ENCODE measurements around the gene TP53BP1. TPM values are rescaled to one million over a fixed set of nuclear protein-coding genes. Genes with fewer than 3 reads are reported as not detected.

Gene TP53BP1
- total and polyA plus RNA-seq, 2 experiments from 2014 or later, result 20.1 to 46.4 TPM

DNA sequence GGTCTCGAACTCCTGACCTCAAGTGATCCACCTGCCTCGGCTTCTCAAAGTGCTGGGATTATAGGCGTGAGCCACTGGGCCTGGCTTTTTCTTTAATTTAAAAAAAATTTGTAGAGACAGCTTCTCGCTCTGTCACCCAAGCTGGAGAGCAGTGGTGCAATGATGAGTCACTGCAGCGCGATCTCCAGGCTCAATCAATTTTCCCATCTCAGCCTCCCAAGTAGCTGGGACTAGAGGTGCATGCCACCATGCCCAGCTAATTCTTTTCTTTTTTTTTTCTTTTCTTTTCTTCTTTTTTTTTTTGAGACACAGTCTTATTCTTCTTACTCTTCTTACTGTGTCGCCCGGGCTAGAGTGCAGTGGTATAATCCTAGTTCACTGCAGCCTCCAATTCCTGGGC is 102.2 kb downstream of the TP53BP1 start:
- Histone ChIP-seq H3K9me3 (ENCODE audit: low read depth) (no peaks in the 10 kb centered on the region), H4K20me1 (ENCODE audit: insufficient read depth) (no peaks in the 10 kb centered on the region), H3K36me3 (ENCODE audit: low read depth) (0 out of 2 replicates have a peak, but pooled peaks cover 5% of the 10 kb centered on the region), H3K4me1 (ENCODE audit: insufficient read depth) (no peaks in the 10 kb centered on the region), H3K4me2 (ENCODE audit: unreplicated experiment) (no peak overlapping the region), H3K9ac (no peak overlapping the region), H3K27me3 (replicated peaks; ENCODE audit: insufficient read depth) (no peaks in the 10 kb centered on the region), H3K9me2 (ENCODE audit: insufficient read depth) (no peaks in the 10 kb centered on the region), H3F3A (ENCODE audit: insufficient read depth) (no peaks in the 10 kb centered on the region), H3K79me2 (ENCODE audit: insufficient read depth) (no peaks in the 10 kb centered on the region), H2AFZ (no peak overlapping the region), H3K27ac (no peak overlapping the region), H3K4me3 (no peak overlapping the region)
- in situ Hi-C loops (cut with MboI), result no loop called here
- no peak for TF ChIP-seq EZH2 (IDR thresholded peaks at IDR 0.05; ENCODE audit: insufficient read depth, poor library complexity, severe bottlenecking)
- TF ChIP-seq EZH2phosphoT487 (IDR thresholded peaks at IDR 0.05; ENCODE audit: insufficient read depth, low read depth), result no peak
- DNase-seq, result peak; percentile 28
- WGBS, 2 experiments (ENCODE audit: low coverage in 1 of 2, low lambda C conversion rate in 2 of 2, missing lambda C conversion rate in 2 of 2), result 90 to 96% methylated on average over 8 of the region's 8 CpGs

DNA sequence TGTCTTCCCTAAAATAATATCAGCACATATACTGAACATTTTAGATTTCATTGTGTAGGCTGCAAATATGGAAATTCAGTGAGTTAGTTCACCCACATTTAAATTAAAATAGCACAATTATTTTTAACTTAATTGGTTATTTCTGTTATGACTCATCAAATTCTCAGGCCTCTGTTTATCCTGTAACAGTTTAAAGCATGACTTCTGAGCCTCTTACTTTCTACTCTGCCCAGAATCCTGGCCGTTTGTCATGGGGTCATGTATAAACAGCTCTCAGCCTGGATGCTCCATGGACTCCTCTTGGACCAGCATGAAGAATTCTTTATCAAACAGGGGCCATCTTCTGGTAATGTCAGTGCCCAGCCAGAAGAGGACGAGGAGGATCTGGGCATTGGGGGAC is 109.9 kb downstream of the TP53BP1 start:
- no peak overlapping the region for H3K9ac ChIP-seq
- no peak overlapping the region for H3K27ac ChIP-seq
- H4K20me1 ChIP-seq (ENCODE audit: insufficient read depth), result no peaks in the 10 kb centered on the region
- in situ Hi-C loops (cut with MboI), result no loop called here
- TF ChIP-seq EZH2phosphoT487 (IDR thresholded peaks at IDR 0.05; ENCODE audit: insufficient read depth, low read depth) (no peak), EZH2 (IDR thresholded peaks at IDR 0.05; ENCODE audit: insufficient read depth, poor library complexity, severe bottlenecking) (no peak)
- no peaks in the 10 kb centered on the region for H3K9me3 ChIP-seq (ENCODE audit: low read depth)
- H3F3A ChIP-seq (ENCODE audit: insufficient read depth), result no peaks in the 10 kb centered on the region
- no peak overlapping the region for H3K4me2 ChIP-seq (ENCODE audit: unreplicated experiment)
- peak; percentile 31 for DNase-seq
- no peak overlapping the region for H3K4me3 ChIP-seq
- peaks cover 19% of the 10 kb centered on the region; the same call in 1 of the 2 replicates for H3K36me3 ChIP-seq (ENCODE audit: low read depth)
- no peaks in the 10 kb centered on the region for H3K79me2 ChIP-seq (ENCODE audit: insufficient read depth)
- H3K4me1 ChIP-seq (ENCODE audit: insufficient read depth), result no peaks in the 10 kb centered on the region
- no peaks in the 10 kb centered on the region for H3K27me3 ChIP-seq (replicated peaks; ENCODE audit: insufficient read depth)
- H3K9me2 ChIP-seq (ENCODE audit: insufficient read depth), result no peaks in the 10 kb centered on the region
- H2AFZ ChIP-seq, result no peak overlapping the region
- 56 to 72% methylated on average over 2 of the region's 2 CpGs for WGBS, 2 experiments (ENCODE audit: low coverage in 1 of 2, low lambda C conversion rate in 2 of 2, missing lambda C conversion rate in 2 of 2)

DNA sequence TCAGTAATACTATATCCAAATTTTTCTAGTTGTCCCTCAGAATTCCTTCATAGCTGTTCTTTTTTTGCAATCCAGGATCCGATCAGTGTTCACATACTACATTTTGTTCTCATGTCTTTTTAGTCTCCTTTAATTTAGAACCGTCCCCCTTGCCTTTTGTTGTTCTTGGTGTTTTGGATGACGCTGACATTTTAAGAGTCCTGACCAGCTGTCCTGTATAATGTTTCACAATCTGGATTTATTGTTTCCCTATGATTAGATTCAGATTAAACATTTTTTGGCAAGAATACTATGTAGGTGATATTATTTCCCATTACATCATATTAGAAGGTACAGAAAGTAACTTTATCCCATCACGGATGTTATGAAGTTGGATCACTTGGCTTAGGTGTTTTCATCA is 110.6 kb downstream of the TP53BP1 start:
- Histone ChIP-seq H3K27me3 (replicated peaks; ENCODE audit: insufficient read depth) (no peaks in the 10 kb centered on the region), H2AFZ (no peak overlapping the region), H3K4me3 (no peak overlapping the region), H4K20me1 (ENCODE audit: insufficient read depth) (no peaks in the 10 kb centered on the region), H3K4me1 (ENCODE audit: insufficient read depth) (no peaks in the 10 kb centered on the region), H3F3A (ENCODE audit: insufficient read depth) (no peaks in the 10 kb centered on the region), H3K79me2 (ENCODE audit: insufficient read depth) (no peaks in the 10 kb centered on the region), H3K4me2 (ENCODE audit: unreplicated experiment) (no peak overlapping the region), H3K9me3 (ENCODE audit: low read depth) (no peaks in the 10 kb centered on the region), H3K27ac (no peak overlapping the region), H3K36me3 (ENCODE audit: low read depth) (peaks cover 25% of the 10 kb centered on the region; the same call in 1 of the 2 replicates), H3K9ac (no peak overlapping the region), H3K9me2 (ENCODE audit: insufficient read depth) (no peaks in the 10 kb centered on the region)
- DNase-seq, result no peak
- in situ Hi-C loops (cut with MboI), result no loop called here
- 93% methylated on average over 4 of the region's 4 CpGs for WGBS, 2 experiments (ENCODE audit: low coverage in 1 of 2, low lambda C conversion rate in 2 of 2, missing lambda C conversion rate in 2 of 2)
- TF ChIP-seq EZH2 (IDR thresholded peaks at IDR 0.05; ENCODE audit: insufficient read depth, poor library complexity, severe bottlenecking) (no peak), EZH2phosphoT487 (IDR thresholded peaks at IDR 0.05; ENCODE audit: insufficient read depth, low read depth) (no peak)

DNA sequence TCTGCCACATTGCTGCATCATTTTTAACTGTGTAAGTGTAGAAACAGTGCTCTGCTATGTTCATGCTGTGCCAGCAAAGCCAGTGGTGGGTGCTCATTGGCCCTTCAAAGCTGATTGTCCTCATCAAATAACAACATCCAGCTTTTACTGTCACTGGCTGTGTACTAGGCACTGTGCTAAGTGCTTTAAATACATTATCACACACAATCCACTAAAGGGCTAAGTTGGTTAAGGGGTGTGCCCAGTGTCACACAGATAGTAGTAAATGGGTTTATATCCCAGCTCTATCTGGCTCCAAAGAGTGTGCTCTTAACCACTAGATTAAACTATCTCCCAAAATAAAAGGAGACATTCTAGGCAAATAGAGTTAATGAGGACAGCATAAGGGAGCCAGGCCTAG is 114.4 kb downstream of the TP53BP1 start:
- peaks cover 11% of the 10 kb centered on the region; the same call in 1 of the 2 replicates for H3K36me3 ChIP-seq (ENCODE audit: low read depth)

More for the DNA sequence above, 114.4 kb downstream of the TP53BP1 start:
- Histone ChIP-seq H2AFZ (no peak overlapping the region), H3K4me1 (ENCODE audit: insufficient read depth) (no peaks in the 10 kb centered on the region), H3K9ac (no peak overlapping the region), H3K9me2 (ENCODE audit: insufficient read depth) (no peaks in the 10 kb centered on the region), H4K20me1 (ENCODE audit: insufficient read depth) (no peaks in the 10 kb centered on the region), H3K27me3 (replicated peaks; ENCODE audit: insufficient read depth) (no peaks in the 10 kb centered on the region), H3K4me3 (no peak overlapping the region), H3F3A (ENCODE audit: insufficient read depth) (no peaks in the 10 kb centered on the region), H3K27ac (no peak overlapping the region), H3K4me2 (ENCODE audit: unreplicated experiment) (no peak overlapping the region), H3K9me3 (ENCODE audit: low read depth) (no peaks in the 10 kb centered on the region), H3K79me2 (ENCODE audit: insufficient read depth) (no peaks in the 10 kb centered on the region)
- TF ChIP-seq EZH2 (IDR thresholded peaks at IDR 0.05; ENCODE audit: insufficient read depth, poor library complexity, severe bottlenecking) (no peak), EZH2phosphoT487 (IDR thresholded peaks at IDR 0.05; ENCODE audit: insufficient read depth, low read depth) (no peak)
- DNase-seq, result no peak
- in situ Hi-C loops (cut with MboI), result no loop called here

Measured in GM23248 (cell line).